Activated naive CD4-positive, alpha-beta T cell treated with anti-CD3 and anti-CD28 coated beads, Interleukin-2, amount 50 U/mL, for 16 hours (primary cell): ENCODE measurements around the gene NR5A2.

Experiments
- DNase-seq: peaks from one replicate; pipeline ENCODE4 v3.0.0-alpha.2; 2020

The NR5A2 gene

GRCh38 chr1:200027264-200027823 is at the start of gene NR5A2:
Gene NR5A2 (plus strand): TSS chr1:200027710. CDS start chr1:200027848, 138 bp downstream.
- DNase-seq, result no peak

- no peak for DNase-seq
Observed at GRCh38 chr1:199978408-199978940, 49.0 kb upstream of the NR5A2 start.

DNA sequence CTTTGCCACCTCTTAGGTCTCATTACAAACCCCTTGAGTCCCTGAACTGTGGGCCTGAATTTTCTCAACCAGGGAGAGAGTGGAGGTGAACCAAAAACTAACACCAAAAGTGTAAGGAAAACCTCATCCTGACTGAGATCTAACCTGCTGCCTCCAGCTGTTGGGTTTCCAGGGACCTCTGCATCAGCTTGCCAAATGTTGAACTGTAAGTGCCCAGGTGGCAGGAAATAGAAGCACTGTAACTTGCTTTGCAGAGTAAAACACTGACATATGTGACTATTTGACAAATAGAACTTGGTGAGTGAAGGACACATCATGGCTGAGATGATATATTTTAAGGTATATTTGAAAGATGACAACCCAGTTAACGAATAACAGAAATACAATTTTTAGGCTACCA is 48.4 kb upstream of the NR5A2 start:
- no peak for DNase-seq

DNA sequence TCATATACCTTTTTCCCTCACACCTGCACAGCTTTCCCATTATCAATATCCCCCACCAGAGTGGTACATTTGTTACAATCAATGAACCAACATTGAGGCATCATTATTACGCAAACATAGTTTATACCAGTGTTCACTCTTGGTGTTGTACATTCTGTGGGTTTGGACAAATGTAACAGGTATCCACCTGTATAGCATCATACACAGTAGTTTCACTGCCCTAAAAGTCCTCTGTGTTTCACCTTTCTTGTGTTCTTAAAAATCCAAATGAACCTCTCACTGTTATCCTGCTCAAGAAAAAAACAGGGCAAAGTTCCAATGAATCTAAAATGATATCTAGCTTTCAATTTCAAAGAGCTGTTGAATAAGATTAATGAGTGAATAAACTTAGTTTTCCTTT is 45.9 kb upstream of the NR5A2 start:
- no peak for DNase-seq

DNA sequence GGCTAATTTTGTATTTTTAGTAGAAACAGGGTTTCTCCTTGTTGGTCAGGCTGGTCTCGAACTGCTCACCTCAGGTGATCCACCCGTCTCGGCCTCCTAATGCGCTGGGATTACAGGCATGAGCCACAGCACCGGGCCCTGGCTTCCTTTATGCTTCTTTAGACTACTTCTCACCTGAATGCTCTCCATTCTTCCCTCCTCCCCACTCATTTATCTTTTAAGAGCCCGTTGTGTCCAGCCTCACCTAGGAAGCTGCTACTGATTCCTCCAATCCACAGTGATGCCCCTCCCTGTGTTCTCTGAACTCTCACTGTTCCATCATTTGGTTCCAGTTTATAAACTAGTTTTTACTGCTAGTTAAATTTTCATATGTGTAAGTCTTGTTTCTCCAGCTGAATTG is 44.9 kb upstream of the NR5A2 start:
- DNase-seq, result no peak

DNA sequence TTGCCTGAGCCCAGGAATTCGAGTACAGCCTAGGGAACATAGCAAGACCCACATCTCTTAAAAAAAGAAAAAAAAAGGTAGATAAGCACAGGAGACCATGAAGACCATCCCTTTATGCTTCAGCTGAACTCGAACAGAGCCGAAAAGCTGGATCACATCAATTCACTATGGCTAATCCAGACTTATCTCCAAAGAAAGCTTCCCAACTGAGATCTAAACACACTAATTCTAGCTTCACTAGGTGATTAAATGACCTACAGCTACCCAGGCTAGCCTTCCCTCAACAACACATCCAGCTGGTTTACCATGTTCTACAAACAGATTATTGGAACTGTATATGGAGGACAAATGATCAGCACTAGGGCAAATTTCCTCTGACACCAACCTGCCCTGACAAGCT is 44.0 kb upstream of the NR5A2 start:
- no peak for DNase-seq

DNA sequence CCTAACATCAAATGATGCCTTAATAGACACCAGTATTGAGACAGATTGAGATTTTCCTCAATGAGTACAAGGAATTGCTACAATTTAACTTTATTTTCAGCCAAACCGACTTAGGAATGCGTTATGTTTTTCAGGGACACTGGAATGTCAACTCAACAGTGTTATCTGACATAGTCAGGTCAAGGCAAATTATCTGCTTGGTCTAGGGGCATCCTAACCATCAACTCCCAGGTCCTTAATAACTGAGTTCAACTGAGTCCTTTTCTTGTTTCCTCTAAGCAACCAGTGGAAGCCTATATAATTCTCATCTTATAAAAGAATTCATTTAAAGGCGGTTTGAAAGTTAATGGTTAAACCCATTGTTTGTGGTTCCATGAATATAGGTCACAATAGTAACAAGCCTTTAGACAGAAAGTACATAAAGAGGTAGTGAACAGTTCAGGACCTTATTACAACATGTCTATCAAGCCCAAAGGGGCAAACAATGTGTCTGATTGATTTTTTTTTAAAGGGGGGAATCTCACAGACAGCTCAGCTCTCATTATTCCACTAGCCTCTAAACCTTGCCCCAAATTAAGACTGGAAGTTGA is 32.3 kb upstream of the NR5A2 start:
- DNase-seq, result no peak

- no peak for DNase-seq
Observed at GRCh38 chr1:200005165-200005564, 22.3 kb upstream of the NR5A2 start.

GRCh38 chr1:200006711-200007110 is 20.8 kb upstream of the NR5A2 start:
- DNase-seq, result no peak

- no peak for DNase-seq
Observed at GRCh38 chr1:200015811-200016210, 11.7 kb upstream of the NR5A2 start.

DNA sequence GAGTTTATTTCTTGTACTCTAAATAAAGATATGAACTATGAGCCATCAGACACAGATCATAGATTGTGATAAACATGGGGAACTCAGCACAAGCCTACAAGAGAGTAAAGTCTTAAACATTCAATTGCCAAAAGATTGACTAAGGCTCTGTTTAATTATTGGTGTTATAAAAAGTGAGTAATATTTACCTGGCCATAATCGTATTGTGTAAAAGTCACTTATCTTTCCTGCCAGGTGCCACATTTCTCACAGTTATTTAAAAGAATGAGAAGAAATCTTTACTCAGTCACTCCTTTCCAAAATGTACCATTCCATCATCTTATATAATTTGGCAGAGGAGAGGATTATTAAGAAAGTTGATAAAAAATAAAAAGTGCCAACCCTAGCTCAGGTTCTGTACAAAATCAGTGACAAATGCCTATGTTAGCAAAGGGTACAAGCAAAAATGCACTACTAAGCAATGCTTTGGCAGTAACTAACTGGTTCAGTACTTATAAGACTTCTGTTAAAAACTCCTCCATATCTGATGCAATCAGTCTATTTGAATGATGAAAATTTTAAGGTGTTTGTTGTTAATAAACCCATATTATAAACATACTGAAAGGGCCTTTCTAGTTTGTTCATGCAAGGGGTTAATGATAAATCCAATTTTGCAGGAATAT is 5.8 kb upstream of the NR5A2 start:
- no peak for DNase-seq

DNA sequence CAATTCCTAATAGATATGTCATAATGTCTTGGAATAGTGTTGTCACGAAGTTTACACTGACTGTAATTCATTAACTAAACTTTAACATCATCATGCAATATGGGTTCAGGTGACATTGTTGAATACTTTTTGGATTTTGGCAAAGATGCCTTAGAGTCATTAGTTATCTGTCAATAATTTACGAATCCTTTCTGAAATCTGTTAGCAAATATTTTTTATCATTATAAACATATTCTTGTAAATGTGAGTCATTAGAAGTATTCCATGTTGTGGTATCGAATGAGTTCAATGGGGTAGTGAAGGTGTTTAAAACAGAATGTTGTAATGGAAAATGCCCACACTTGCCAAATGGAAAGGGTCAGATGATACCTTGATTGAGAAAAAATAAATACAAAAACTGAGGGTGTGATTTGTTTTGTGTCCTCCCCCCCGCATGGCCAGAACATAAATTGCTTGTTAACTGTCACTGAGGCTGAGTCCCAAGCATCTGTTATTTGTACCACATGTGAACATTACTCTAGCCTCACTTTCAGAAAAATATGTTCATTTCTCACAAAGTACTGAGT is 5.2 kb upstream of the NR5A2 start:
- no peak for DNase-seq

- no peak for DNase-seq
Observed at GRCh38 chr1:200028586-200029034, 1.1 kb downstream of the NR5A2 start.

GRCh38 chr1:200029035-200029821 is 1.7 kb downstream of the NR5A2 start:
- DNase-seq, result no peak

- no peak for DNase-seq
Observed at GRCh38 chr1:200029822-200030152, 2.3 kb downstream of the NR5A2 start.

GRCh38 chr1:200030791-200031190 is 3.3 kb downstream of the NR5A2 start:
- DNase-seq, result no peak

GRCh38 chr1:200033511-200034261 is 6.2 kb downstream of the NR5A2 start:
- no peak for DNase-seq

DNA sequence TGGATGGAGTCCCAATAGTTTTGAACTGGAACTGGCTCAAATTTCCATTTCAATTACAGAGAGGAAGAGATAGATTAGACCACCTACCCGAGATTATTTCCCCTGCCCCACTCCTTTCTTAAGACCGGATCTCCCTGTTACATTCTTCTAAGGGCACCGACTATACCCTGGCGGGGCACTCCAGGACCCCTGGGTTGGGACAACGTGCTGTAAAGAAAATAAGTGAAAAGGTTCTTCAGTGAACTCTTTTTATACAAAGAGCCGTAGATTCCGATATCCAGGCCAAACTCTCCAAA is 6.7 kb downstream of the NR5A2 start:
- DNase-seq, result no peak

- no peak for DNase-seq
Observed at GRCh38 chr1:200034761-200035396, 7.4 kb downstream of the NR5A2 start.

GRCh38 chr1:200035397-200035955 is 8.0 kb downstream of the NR5A2 start:
- no peak for DNase-seq

GRCh38 chr1:200035956-200036618 is 8.6 kb downstream of the NR5A2 start:
- DNase-seq, result no peak
